Retinal pigment epithelial cell (primary cell): ENCODE results near the gene ARAP1.

Experiments
- DNase-seq: peaks from one replicate; pipeline ENCODE4 v3.0.0-alpha.2; 2010; ENCODE audit warnings: low read depth
- H3K4me3 ChIP-seq: 2 replicates; pipeline ENCODE4 v1.5.1; 2011; ENCODE audit warnings: mild to moderate bottlenecking, low read length, control low read depth, moderate library complexity
- TF ChIP-seq, protein P1 (sequence below): conservative IDR thresholded peaks from 2 replicates; pipeline ENCODE4 v1.5.1; 2011; ENCODE audit warnings: low read depth, low read length, control low read depth, inconsistent platforms

ARAP1 gene

DNA sequence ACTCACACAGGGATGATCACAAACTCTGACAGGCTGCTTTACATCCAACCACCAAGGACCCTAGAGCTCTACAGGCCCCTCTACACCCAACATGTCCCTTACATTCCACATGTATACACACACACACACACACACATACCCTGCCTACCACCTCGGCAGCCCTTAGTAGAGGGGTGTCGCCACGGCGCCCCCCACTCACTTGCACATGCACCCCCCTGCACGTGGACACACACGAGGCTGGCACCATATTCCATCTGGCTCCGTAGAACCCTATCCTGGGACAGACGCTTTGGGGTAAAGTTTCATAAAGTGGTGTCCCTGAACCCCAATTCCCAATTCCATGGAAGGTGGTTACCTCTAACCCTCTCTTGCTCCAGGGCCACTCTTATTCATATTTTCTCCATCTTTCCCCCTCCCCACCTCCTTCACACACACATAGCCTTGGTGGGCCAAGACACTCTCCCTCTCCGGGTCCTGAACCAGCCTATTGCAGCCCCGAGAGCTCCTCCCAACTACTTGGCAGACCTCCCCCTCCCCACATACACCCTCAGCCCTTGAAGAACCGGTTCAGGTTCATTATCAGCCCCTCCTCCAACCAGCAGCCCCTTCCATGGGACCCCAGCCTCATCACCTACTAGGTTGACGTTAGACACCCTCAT, 78.8 kb downstream of the ARAP1 start:
- TF ChIP-seq, protein P1, sequence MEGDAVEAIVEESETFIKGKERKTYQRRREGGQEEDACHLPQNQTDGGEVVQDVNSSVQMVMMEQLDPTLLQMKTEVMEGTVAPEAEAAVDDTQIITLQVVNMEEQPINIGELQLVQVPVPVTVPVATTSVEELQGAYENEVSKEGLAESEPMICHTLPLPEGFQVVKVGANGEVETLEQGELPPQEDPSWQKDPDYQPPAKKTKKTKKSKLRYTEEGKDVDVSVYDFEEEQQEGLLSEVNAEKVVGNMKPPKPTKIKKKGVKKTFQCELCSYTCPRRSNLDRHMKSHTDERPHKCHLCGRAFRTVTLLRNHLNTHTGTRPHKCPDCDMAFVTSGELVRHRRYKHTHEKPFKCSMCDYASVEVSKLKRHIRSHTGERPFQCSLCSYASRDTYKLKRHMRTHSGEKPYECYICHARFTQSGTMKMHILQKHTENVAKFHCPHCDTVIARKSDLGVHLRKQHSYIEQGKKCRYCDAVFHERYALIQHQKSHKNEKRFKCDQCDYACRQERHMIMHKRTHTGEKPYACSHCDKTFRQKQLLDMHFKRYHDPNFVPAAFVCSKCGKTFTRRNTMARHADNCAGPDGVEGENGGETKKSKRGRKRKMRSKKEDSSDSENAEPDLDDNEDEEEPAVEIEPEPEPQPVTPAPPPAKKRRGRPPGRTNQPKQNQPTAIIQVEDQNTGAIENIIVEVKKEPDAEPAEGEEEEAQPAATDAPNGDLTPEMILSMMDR, result no peak
- no peak for DNase-seq
- H3K4me3 ChIP-seq, result no peak overlapping the region

DNA sequence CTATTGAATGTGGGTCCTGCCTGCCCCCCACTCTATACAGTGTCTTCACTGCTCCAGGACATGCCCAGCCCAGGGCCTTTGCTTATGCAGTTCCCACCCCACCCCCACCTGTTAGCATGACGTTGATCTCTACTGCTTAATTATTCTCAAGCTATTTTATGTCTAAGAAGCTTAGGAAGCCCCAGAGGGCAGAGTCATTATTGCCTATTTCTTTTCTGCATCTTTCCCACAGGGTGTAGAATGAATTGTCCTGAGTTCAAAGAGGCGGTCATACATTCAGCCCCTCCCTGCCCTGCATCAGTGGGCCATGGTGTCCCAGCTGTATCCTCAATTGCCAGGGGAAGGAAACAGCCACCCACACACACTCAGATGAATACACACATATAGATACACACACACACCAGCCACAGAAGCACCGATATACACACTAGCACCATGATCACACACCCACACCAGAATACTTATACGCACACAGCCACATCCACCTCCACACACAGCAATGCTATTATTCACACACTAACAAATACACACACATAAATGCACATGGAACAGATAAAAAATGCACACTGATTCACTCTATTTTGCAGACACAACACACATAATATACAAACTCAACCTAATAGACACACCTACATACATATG, 79.5 kb downstream of the ARAP1 start:
- H3K4me3 ChIP-seq, result no peak overlapping the region
- DNase-seq, result no peak
- TF ChIP-seq, protein P1, result no peak

DNA sequence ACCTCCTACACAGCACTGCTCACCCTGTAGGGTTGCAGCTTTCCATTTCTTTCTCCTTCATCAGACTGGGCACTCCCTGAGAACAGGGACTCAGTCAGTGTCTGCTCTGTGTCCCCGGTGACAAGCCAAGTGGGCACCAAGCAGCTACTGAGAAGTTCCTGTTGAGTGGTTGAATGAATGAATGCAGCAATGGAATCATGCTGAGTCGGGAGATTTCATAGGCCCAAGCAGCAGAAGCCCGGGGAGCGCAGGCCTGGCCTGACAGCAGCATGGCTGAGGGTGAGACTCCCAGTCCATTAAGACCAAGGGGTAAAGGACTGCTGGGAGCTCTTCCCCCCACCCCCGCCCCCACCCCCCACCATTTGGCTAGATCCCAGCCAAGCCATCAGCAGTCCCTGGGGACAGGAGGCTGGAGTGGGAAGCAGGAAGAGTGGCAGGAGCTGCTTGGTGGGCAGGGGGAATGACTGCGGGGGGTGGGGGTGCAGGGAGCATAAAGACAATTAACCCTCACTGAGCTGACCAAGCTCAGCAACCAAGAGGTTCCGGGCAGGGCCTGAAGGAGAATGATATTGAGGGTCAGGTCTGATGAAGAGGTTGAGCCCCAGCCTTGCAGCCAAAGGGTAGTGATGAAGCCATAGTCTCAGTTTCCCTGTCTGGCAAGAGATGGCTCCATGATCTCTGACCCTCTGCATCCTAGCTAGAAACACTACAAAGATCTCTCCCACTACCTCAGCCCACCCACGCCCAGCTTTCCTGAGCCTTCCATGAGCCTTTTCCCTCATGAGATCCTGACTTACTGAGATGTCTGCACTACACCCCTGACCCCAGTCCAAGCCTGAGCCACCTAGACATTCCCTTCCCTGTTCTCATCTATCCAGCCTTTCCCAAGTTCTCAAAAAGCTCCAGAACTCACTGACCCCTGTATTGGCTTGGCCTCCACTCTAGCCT, 80.8 kb downstream of the ARAP1 start:
- H3K4me3 ChIP-seq, result no peak overlapping the region
- DNase-seq, result no peak
- TF ChIP-seq, protein P1, result no peak

DNA sequence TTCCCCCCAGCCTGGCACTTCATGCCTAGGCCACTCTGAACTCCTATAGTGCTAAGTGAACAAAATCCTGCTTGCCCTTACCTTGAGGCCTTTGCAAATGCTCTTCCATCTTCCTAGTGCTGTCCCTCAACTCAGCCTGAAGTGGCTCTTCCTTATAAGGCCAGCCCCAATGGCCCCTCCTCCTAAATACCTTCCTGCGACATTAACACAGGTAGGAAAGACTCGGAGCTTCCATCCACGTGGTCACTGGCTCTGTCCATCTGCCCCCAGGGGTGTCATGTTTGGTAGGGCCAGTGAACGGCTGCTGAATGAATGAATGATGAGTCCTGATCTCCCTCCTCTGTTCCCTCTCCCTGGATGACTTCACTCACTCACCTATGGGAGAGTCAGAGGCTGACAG, 82.2 kb downstream of the ARAP1 start:
- no peak overlapping the region for H3K4me3 ChIP-seq
- TF ChIP-seq, protein P1, result no peak
- no peak for DNase-seq

DNA sequence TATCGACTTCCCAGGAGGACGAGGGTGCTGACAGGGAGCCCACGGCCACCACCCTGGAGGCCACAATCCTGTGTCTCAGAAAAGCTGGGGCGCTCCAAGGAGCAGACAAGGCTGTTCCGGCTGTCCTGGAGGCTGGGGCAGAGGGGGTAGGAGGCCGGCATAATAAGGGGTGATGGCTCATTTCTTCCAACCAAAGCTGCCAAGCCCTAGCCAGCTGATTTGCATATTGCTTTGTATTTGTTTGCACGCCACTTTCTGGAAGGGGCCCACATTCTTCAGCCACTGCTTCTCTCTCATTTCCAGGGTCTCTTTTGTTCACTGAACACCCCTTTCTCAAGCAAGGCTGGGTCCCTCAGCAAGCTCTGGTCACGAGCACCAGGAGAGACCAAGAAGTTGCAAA, 82.7 kb downstream of the ARAP1 start:
- no peak for DNase-seq
- TF ChIP-seq, protein P1, result no peak
- no peak overlapping the region for H3K4me3 ChIP-seq

DNA sequence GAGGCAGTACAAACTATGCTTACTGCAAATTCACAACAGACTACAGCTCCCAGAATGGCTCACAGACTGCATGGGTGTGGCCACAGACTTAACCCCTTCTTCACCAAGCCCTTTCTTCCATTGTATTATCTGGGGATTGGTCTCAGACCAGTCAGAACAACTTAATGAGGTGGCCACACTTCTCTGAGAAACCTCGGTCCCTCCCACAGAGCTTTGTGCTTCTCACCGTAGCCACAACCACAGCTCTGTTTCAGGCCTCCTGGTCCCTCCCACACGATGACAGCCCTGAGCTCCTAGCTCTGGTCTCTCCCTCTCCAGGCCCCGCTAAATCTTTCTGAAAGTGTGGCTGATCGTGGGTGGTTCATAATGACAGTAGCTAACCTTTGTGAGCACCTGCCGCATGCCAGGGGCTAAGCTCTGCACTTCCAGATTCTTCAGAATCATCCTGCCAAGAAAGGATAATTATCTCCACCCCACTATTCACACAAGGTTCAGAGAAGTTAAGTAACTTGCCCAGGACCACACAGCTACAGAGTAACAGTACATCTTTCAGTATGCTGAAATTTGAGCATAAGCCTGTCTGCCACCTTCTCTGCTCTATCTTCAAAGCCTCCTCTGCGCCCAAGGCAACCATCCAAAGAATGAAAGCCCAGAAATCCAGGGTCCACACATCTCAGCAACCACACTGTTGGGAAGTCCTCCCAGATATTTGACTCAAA, 83.4 kb downstream of the ARAP1 start:
- TF ChIP-seq, protein P1, result no peak
- H3K4me3 ChIP-seq, result no peak overlapping the region
- no peak for DNase-seq
